Hypothalamus (tissue), 51 donors: ENCODE data around the gene CACNA1D.
"Not testable (repeated sequence)": the region's sequence is repeated elsewhere in the genome, so short reads cannot be mapped to it uniquely, and the experiment has no call there.

ENCODE experiments used
- DNase-seq, 51 donors: peaks; one replicate each; lab custom pipeline; 2025; lab: John Stamatoyannopoulos, UW

Gene CACNA1D

DNA sequence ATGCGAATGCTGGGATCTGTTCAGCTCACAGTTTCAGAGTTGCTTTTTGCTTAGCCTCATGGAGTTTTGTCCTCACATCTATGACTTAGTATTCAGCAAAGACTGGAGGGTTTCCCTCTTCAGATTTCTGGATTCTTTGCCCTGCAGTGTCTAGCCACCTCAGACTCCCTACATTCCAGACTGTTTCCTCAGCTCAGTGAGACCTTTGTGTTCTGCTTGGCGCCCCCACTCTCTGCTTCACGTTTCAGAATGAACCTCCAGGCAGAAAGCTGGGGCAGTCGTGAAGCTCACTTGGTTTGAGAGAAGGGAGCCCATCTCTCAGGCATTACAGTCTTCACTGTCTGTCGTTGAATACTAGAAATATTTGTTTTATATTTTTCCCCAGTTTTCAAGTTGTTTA is 118.1 kb downstream of the CACNA1D start:
- DNase-seq = no peak

DNA sequence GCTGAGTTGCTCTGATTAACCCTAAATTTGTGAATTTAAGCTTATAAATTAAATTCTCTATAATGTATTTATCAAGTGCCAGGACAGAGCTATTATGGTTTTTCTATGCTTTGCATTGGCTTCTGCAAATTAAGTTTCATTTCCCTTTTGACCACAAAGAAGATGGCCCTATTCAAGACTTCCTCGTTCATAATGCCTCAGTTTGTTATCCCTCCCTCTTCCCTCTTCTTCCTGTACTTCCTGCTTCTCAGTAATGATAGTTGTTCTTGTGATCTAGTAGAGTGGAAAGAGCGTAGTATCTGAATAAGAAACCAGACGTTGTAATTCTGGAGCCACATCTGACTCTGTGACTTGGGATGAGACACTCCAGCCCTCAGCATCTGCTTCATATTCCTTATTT is 118.7 kb downstream of the CACNA1D start:
- DNase-seq = peak in 1 of 51 donors; percentile 9

DNA sequence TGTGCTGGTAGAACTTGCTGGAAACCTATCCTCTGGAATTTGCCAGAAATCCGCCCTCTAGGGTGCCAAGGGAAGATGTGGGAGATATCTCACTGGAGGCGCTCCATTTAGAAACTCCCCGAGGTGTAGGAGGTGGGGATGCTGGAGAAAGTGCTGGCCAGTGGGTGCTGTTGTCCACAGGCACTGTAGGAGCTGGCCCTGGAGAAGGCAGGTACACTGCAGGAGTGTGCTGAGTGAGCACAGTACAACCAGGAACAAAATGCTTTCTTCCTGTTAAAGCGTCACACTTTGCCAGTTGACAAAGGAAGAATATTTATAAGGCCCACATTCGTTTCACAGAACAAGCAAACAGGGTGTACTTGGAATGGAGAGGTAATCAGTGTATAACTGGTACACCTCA is 119.9 kb downstream of the CACNA1D start:
- no peak for DNase-seq

DNA sequence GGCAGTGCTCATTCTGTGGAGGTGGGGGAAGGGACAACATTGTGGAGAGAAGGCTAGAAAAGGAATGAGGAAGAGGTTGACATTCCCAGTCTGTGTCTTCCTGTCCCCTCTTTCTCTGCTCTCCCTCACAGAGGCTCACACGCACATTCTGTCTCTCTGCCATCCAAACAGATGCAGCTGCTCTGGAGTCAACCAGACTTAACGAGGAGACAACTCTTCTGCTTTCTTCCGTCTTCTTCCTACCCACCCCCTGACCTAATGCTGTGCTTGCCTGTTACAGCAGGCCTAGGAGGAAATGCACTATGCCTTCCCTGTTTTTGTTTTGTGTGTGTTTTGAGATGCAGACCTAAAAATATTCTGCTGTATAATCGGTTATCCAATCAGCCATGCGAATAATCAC is 121.9 kb downstream of the CACNA1D start:
- peak in 1 of 51 donors; percentile 8 for DNase-seq

DNA sequence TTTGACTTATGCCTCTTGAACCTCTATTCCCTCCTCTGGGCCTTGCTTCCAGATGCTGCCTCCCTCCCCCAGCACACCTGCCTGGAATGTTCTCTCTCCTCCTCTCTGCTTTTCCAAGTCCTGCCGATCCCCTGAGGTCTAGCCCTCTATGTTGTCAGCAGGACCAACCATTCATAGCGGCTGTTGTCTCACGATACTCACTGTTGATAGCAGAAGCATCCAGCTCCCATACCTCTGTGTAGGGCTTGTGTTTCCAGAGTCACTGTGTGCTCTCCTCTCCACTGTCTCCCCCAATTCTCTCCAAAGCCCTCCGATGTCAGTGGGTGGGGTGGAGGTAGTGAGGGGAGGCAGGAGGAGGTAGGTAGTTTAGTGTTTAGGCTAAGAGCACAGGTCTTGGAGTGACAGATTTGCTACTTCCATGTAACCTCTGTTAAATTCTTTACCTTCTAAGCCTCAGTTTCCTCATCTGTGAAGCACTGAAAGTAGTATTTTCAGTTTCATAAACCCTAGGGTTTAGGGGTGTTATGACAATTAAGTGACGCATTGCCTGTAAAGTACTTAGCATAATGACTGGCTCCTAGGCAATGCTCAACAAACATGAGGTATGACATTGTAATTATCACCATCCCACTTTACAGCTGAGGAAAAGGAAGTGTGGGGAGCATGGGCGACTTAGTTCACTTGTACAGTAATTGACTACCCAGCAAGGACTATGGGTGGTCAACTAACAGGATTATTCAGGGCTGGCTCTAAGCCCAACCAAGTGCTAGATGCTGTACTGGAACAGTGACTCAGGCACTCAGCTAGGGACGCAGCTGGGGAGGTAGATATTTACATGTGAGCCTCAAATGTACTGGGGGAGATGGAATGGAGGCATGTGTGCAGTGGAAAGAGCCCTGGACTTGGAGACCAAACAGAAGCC is 122.8 kb downstream of the CACNA1D start:
- no peak for DNase-seq

DNA sequence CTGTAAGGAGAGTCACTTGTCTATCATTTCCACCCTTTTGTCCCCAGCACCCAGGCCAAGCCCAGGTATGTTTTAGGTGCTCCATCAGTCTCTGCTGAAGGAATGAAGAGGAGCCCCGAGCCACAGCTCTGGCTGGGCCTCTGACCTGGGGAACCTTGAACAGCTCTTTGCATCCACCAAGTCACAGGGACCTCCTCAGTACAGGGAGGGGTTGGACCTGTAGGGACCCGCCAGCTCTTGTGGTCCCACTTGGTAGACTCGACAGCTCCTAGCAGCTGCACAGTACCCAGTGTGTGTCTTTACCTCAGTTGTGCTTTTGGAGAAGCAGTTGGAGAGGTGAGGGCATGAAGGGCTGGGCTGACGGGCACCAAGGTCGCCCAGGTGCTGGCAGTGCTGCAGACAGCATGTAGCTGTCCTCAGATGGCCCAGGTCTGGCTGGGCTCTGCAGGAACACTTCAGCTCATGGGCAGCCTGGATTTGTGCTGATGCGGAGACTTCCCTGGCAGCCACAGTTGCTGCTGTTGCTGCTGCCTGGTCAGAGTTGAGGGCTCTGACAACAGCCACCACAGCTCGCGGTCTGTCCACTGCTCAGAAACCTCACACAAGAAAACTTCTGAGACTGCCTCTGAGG is 123.6 kb downstream of the CACNA1D start:
- no peak for DNase-seq

DNA sequence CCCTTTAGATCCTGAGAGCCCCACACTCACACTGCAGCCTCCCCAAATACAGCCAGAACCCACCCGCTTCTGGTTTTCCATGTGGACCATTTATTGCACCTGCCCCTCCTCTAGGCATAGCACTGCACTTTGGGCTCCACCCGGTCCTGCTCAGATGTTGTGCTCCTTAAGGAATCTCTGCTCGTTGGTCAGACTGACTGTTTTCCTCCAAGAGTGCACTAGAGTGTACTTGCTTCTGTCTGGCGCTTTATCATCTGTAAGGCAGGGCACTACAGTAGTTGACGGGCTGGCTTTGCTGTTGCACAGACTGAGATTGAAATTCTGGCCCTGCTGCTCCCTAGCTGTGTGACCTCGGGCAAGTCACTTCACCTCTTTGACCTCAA is 124.1 kb downstream of the CACNA1D start:
- no peak for DNase-seq

DNA sequence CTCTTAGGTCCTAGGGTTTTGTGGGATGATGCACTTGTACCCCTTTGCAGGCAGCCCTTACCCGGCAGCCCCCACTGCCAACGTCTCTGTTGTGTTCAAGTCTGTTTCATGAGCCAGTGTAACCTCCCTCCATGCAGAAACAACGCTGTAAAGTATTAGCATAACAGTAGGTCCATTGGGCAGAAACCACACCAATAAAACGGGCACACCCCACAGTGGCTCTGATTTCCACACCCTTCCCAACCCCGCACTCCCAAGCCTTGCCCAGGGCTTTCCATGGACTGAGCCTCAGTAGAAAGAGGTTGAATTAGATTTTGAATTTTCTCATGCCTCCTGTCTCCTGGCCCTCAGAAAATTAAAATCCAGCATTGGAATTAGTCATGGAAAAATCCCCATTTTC is 124.5 kb downstream of the CACNA1D start:
- no peak for DNase-seq

DNA sequence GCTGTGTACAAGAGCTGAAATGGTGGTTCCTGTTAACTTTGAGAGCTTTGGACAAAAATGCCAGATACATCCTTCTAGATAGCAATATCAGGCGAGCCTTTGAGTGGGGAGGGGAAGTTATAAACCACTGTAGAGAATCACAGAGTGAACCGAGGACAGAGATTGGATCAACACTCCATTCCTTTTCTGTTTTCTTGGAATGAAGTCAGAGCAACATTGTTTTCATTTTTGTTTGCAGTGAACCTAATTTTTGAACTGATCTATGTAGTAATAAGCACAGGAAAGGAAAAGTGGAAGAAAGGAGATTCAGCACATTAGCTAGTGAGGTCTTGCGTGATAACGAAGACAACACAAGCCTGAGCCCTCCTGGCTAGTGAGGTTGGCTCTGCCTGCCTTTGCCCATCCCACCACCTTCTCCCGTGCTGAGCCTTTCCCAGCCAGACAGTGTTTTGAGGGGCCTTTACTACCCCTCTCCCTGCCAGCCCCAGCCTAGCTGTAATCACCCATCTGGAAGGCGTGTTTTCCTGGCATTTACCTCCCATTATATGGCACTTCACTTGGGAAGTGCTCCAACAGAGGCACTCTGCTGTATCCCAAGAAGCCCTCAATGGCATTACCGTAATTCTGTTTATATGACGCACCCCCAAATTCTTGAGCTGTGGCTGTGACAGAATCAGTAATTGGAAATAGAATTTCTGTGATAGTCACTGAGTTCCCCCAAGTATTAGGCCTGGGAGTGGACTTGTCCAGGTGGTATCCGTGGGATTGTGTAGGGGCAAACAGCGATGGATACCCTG is 129.8 kb downstream of the CACNA1D start:
- DNase-seq = no peak

DNA sequence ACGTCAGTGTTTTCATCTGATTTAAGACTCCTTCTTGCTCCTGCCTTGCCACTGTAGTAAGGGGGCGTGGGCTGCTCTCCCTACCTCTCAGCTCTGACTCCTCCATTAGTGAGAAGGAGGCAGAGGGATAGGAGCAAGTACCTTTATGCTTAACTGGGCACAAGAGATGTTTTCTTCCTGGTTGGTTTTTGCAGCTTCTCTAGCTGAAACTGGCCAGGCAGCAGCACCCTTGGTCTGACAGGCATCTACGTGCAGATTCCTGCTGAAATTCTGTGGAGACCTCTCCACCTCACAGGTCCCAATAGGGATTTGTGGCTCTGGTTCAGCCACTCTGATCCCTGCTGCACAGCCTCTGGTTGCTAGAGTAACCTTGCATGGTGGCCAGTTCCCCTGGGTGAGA is 132.5 kb downstream of the CACNA1D start:
- DNase-seq = no peak

DNA sequence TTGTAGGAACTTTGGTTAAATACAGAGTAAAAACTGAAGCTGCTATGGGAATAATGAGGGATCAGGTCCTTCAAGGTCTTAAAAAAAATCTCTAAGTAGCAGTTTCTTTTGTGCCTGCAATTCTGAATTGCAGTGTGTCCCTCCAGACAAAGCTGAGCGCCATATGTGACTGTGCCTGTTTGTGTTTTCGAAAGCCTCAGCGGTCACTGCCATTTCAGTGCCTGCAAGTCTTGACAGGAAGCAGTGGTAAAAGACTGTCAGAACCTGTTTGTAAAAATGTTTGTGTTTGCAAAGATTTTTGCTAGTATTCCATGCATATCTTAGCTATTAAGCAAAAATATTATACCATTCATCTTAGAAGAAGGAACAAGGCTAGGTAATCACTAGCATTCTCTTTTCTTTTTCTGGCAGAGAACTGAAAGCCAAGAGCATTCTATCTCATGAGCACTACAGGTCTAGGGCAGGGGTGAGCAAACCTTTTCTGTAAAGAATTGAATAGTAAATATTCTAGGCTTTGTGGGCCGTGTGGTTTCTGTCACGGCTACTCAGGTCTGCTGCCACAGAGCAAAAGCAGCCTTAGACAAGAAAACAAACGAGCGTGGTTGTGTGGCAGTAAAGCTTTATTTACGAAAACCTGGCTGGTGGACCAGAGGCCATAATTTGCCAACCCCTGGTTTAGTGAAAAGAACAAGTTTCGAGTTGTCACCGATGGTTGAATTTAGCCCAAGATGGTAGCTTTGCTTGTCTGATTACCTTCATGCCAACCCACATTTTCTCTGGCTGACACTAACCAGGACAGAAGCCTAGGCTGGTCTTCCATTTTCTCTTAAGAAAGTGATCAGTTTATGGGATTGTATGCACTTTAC is 134.4 kb downstream of the CACNA1D start:
- no peak for DNase-seq

DNA sequence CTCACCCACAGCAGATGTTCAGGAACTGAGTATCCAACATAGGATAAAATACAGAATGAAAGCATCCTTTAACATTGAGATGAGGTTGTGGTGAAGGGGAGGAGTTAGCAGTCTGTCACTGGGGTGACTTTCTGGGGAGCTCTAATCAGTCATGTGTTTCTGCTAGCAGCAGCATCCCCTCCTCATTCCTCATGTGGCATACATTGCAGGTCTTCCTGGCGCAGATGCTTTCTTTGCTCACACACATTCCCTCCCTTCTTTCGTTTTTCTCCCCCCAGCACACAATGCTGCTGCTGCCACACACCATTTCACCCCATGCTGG is 135.0 kb downstream of the CACNA1D start:
- no peak for DNase-seq

DNA sequence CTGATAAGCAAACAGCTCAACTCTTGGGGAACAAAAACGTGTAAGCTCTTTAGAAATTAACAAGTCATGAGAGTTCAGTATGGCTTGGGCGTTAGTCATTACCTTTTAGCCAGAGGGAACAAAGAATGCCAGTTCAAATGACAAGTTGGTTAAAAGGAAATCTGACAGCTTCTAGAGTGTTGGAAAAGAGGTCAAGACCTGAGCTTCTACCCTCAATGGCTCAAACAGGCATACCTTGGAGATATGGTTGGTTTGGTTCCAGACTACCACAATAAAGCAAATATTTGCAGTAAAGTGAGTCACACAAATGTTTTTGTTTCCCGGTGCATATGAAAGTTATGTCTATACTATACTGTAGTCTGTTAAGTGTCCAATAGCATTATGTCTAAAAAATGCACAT is 136.1 kb downstream of the CACNA1D start:
- no peak for DNase-seq

DNA sequence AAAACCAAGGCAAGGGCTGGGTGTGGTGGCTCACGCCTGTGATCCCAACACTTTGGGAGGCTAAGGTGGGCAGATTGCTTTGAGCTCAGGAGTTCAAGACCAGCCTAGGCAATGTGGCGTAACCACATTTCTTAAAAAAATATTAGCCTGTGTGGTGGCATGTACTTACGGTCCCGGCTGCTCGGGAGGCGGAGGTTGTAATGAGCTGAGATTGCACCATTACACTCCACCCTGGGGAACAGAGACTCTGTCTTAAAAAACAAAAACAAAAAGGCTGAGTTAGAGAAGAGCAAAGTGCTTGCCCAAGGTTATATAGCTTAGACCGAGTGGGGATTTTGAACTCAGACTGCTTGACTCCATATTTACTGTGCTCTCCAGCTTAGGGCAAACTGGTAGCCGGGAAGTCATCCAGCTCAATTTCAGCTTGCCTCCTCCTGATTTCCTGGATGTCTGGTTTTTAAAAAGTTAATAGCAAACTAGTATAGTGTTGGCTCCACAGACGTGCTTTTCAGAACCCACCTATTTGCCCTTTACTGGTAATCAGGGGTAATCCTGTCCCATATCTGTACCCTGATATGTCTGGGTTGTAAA is 138.9 kb downstream of the CACNA1D start:
- no peak for DNase-seq

DNA sequence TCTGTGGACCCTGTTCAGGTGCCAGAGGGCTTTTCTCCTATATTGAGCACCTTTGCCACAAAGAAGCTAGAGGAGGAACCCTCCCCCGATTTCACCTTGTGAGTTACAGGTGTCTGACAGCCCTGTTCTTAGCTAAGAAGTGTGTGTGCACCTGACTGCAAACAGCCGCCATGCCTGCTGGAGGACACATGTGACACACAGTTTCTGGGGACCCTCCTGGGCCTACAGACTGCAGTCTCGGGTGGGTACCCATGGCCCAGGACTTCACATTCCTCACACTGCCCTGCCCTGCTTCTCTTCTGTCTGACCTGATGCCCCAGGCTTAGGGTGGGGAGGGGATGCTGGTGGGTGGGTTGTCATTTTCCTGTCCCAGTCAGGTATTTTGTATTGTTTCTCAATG is 140.6 kb downstream of the CACNA1D start:
- no peak for DNase-seq

DNA sequence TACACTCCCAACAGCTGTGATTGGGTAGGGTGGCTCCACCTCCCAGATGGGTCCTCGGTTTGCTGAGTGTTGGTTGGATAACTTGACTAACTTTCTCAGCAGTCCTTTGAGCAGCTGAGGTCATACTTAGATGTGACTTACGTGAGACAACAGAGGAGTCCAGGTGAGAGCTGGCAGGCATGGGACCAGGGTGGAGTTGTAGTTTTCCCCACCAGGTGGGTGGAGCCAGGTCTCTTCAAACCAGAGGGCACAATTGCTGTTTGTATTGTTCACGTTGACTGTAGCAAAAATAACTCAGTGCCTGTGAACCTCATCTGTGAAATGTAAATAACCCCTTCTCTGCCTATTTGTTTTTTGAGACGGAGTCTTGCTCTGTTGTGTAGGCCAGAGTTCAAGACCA is 144.4 kb downstream of the CACNA1D start:
- DNase-seq = not testable (repeated sequence)

DNA sequence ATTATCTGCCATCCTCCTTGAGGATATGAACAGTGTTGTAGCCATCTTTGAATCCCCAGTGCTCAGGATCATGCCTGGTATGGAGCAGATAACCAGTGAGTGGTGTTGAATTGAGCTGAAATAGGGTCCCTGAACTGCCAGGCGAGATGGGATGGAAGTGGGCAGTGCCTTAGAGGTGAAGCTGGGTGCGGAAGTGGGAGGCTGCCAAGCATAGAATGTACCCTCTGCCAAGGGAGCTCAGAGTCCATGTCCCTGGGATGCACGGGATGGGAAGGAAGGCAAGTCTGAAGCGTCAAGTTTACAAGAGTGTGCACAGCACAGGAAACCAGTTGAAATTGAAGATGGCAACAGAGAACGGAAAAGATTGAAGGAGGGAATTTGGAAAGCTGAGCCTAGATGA is 147.0 kb downstream of the CACNA1D start:
- DNase-seq = no peak

DNA sequence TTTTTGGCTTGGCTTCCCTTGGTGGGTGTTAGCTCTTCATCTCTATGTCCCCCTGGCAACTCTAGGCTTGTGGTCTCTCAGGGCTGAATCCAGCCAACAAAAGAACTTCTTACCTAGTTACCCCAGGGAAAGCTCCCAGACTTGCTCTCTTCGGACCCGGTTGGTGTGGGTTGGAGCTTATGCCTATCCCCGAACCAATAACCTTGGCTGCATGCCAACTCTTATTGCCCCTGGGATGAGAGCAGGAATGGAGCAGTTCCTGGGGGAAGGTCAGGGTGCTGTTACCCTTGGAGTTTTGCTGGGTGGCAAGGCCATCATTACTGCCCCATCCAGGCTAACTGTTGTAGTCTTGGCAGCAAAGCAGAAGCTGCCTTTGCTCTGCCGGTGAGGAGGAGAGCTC is 147.8 kb downstream of the CACNA1D start:
- no peak for DNase-seq

DNA sequence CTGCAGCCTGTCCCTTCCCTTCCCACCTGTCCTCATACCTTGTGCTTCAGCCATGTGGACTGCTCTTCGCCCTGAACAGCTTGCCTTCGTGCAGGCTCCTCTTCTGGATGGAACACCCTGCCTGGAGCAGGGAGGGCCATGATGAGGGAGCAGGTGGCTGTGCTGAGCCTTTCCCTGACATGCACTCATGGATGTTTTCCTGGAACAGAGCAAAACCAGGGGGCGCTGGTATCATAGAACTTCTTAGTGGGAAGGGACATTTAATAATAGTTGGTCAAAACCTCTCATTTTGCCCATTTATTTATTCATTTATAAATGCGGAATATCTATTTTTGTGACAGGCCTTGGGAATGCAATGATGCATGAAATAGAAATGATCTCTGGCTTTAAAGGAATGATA is 149.3 kb downstream of the CACNA1D start:
- no peak for DNase-seq

DNA sequence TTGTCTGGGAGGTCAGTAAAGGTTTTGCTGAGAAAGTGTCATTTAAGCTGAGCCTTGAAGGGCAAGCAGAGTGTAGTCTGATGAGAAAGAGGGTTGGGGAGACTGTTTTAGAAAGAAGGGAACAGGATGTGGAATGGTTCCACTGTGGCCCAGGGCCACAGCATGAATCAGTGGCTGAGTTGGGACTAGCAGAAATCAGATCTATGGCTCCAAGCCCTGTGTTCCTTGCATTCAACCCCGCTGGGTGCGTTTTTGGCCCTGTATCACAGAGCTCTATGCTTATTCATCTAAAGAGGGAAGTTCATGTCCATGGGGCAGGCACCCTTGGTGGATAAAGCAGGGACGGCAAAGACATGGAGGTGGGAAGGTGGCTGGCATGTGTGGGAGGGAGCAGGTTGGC is 151.3 kb downstream of the CACNA1D start:
- no peak for DNase-seq
